Stimulated activated CD4-positive, alpha-beta T cell treated with anti-CD3 and anti-CD28 coated beads, Interleukin-12 subunit alpha, Interleukin-12 subunit beta, amount 100 ng/mL, for 48 hours (primary cell): ENCODE data around the gene LRP3.
"Not testable (repeated sequence)": the region's sequence is repeated elsewhere in the genome, so short reads cannot be mapped to it uniquely, and the experiment has no call there.

Experiments used
- DNase-seq, 3 donors: peaks; one replicate each; pipeline ENCODE4 v3.0.0-alpha.2; 2020; ENCODE audit warnings: low read depth in 2 of 3, low spot score in 1 of 3

LRP3 gene

DNA sequence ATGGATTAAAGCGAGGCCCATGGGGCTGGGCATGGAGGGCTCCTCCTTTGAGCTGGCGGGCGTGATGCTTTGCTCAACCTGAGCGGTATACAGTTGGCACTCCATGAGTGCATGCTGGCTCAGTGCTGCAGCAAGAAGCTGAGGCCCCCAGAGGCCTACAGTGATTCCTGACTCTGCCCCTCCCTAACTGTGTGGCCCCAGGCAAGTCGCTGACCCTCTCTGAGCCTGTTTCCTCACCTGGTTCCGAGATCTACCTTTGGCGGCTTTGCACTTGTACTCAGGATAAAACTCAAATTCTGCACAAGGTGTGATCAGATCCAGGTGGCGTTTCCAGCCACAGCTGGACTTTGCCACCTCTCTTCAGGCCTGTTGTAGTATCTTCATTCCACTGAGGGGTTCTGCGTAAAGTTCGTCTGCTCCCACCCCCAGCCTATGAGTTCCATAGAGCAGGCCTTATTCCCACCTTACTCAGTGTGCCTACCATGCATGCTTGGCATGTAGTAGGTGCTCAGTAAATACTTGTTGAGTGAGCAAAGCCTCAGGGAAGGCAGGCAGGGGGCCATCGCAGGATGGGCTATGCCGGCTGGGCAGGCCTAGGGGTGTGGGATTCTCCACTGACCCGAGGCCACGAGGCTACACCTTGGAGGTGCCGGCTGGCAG lies 7.9 kb downstream of the LRP3 start:
- DNase-seq, result no peak

GRCh38 chr19:33202546-33203507 lies 8.7 kb downstream of the LRP3 start:
- DNase-seq, result no peak

DNA sequence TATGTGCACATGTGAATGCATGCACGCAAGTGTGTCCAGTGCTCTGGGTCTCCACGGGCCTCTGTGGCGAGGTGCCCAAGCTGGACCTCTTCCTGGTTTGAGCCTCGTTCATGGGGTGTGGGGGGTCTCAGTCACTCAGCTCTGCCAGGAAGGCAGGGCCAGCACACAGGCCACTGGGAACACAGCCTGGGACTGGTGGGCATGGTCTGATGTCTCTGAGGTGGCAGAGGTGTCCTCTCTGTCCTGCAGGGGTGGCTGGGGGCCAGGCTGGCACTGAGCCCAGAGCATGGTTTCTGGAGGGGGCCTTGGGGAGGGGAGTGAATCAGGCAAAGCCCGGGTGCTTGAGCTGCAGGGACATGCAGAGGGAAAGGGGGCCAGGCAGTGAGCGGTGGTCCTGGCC lies 9.4 kb downstream of the LRP3 start:
- no peak for DNase-seq

DNA sequence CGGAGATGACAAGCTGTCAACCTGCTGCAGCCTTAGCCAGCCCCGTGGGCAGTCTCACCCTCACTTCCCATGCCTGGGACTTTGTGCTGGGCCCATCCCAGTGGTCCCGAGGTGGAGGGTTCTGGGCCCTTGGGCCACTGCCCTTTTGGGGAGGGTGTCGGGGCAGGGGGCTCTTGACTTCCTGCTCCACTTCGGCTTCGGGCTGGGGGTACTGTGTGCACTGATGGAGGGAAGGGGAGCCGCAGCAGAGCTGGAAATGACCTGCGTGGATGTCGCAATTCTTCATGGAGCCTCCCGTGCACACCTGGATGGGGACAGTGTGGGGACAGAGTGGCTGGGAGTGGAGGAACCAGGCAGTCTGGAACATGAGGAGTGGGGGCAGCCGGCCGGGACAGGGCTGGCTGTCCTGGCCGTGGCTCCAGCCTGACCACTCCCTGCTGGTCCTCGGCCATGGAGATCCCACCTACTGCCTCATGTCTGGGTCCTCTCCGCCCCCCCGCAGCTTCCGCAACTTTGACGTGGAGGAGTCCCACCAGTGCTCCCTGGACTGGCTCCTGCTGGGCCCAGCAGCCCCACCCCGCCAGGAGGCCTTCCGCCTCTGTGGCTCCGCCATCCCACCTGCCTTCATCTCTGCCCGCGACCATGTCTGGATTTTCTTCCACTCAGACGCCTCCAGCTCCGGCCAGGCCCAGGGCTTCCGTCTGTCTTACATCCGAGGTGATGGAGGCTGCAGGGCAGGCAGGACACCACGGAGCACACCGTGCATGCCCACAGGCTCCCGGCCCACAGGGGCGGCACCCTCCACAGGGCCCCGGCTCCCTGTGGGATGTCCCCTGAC lies 10.2 kb downstream of the LRP3 start:
- no peak for DNase-seq

- DNase-seq, result no peak
These were observed 11.0 kb downstream of the LRP3 start for GRCh38 chr19:33205110-33205509.

DNA sequence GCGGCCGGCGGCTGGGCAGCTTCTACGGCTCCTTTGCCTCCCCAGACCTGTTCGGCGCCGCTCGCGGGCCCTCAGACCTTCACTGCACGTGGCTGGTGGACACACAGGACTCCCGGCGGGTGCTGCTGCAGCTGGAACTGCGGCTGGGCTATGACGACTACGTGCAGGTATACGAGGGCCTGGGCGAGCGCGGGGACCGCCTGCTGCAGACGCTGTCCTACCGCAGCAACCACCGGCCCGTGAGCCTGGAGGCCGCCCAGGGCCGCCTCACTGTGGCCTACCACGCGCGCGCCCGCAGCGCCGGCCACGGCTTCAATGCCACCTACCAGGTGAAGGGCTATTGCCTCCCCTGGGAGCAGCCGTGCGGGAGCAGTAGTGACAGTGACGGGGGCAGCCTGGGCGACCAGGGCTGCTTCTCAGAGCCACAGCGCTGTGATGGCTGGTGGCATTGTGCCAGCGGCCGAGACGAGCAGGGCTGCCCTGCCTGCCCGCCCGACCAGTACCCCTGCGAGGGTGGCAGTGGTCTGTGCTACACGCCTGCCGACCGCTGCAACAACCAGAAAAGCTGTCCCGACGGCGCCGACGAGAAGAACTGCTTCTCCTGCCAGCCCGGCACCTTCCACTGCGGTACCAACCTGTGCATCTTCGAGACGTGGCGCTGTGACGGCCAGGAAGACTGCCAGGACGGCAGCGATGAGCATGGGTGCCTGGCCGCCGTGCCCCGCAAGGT lies 11.6 kb downstream of the LRP3 start:
- no peak for DNase-seq

DNA sequence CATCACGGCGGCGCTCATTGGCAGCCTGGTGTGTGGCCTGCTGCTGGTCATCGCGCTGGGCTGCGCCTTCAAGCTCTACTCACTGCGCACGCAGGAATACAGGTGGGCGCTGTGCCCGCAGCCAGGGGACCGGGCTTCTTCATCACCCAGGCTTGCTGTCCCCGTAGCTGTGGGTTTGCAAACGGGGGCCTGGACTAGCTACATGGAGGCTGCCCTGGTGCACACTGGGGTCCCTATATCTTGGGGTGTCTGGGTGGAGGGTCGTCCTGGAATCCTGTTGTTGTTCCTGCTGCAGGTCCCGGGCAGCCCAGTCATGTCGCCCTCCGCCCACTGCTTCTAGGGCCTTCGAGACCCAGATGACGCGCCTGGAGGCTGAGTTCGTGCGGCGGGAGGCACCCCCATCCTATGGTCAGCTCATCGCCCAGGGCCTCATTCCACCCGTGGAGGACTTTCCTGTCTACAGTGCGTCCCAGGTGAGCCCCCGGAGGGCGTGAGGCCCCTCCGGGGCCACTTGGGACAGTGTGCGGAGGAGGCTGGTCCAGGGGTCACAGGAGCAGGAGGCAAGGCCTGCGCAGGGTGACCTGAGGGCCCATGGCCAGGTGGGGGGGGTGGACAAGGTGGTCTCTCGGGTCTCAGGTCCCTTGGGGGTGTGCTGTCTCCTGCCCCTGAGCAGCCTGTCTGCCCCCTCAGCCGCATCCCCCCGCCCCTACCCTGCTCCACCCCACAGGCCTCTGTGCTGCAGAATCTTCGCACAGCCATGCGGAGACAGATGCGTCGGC lies 12.3 kb downstream of the LRP3 start:
- no peak for DNase-seq

- no peak for DNase-seq
These were observed 13.0 kb downstream of the LRP3 start for GRCh38 chr19:33207040-33207620.

DNA sequence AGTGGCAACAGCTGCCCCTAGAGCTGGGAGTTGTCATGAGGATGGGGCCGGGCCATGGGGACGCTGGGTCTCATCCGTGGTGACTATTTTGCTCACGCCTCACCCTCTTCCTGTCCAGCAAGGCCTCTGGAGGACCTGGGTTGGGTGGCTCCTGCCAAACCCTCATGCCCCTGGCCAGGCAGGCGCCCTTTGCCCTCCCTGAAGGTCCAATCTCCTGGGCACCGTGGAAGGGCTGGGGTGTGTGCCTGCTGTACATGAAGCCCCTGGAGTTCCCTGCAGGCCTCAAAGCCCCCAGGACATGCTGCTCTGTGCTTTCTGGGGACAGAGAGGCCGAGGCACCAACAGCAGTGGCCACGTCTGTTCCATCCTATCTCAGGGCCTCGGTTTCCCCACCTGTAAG lies 13.8 kb downstream of the LRP3 start:
- DNase-seq, result no peak

DNA sequence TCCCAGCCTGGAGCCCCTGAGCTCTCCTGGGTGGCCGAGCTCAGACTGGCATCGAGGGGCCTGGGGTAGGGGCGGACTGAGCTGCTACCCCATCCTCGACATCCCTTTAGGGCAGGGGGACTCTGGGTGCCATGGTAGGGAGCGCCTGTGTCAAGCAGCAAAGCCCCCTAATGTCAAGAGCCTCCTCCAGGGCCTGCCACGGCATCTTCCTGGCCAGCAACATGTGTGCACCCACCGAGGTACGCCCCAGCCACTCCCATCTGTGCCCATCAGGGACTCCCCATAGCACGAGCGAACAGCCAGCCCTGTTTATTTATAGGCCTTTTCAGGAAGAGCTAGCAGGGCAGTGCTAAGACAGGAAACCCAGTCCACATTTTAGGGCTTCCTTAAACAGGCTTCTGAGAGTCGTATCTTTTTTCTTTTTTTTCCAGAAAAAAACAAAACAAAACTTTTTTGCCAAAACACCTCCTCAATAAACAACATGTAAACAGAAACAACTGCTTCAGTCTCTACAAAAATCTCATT lies 14.3 kb downstream of the LRP3 start:
- DNase-seq, result no peak

DNA sequence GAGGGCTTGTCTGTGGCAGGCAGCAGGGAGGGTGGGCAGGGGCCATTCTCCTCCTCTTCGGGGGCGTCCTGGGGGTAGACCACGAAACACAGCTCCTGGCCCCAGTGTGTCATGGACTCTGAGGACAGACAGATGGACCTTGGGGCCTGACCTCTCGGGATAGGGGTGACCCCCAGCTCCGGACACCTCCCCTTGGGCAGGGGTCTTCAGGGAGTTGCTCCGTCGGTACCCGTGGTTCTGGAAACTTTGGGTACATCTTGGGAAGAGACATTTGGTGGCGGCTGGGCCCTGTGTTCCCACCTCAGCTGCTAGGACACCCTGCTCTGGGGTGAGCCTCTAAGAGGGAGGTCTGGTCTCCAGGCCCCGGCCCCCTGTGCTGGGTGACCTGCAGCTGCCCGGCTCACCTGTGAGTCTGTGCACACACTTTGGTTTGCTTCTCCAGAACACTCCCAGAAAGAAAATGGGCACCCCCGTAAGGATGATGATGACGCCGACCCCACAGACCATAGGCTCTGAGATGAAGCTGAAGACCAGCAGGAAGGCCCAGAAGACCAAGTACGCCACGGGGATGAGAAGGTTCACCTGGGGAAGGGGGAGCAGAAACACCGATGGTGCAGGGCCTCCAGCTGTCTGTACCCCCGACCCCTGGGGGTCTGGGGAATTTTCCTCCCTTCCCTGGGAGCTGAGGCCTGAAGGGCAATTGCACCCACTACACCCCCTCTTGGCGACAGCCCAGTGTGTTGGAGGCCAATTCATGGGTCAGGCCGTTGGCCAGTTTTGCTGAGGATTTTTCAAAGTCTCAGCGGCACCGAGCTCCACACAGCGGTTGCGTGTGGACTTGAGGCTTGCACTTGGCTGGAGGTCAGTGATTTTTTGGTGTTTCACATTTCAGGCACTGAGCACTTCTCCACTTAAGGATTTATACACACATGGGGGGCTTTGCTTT lies 15.0 kb downstream of the LRP3 start:
- no peak for DNase-seq

DNA sequence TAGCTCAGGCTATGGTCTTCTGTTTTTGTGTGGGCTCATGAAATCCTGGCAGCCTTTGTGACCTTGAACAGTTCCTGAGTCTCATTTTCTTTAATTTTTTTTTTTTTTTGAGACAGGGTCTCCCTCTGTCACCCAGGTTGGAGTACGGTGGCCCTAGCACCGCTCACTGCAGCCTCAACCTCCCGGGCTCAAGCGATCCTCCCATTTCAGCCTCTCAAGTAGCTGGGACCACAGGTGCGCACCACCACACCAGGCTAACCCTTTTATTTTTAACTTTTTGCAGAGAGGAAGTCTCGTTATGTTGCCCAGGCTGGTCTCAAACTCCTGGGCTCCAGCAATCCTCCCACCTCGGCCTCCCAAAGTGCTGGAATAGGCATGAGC lies 15.7 kb downstream of the LRP3 start:
- not testable (repeated sequence) for DNase-seq

DNA sequence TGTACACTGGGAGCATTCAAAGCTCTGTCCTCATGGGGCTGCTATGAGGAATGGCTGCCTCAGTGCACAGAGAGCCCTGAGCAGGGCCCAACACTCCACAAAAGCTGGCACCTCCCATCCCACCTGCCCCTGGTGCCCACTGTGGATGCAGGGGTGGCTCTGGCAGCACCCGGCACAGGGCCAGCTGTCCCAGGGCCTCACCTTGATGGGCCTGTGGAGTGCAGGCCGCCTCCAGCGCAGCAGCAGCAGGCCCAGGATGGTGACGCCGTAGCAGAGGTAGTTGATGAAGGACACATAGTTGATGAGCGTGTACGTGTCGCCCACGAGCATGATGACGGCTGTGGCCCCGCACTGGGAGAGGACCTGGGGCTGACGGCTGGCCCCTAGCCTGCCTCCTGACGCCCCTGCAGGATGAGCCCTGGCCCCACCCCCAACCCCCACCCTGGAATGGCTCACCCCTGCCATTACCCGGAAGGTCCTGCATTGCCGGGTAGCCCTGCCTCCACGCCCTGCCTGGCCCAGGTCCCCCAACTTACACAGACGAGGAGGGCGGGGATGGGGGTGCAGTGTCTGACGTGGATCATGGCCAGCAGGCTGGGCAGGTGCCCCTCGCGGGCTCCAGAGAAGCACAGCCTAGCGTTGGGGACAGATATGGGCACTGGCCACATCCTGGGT lies 16.3 kb downstream of the LRP3 start:
- DNase-seq, result no peak

DNA sequence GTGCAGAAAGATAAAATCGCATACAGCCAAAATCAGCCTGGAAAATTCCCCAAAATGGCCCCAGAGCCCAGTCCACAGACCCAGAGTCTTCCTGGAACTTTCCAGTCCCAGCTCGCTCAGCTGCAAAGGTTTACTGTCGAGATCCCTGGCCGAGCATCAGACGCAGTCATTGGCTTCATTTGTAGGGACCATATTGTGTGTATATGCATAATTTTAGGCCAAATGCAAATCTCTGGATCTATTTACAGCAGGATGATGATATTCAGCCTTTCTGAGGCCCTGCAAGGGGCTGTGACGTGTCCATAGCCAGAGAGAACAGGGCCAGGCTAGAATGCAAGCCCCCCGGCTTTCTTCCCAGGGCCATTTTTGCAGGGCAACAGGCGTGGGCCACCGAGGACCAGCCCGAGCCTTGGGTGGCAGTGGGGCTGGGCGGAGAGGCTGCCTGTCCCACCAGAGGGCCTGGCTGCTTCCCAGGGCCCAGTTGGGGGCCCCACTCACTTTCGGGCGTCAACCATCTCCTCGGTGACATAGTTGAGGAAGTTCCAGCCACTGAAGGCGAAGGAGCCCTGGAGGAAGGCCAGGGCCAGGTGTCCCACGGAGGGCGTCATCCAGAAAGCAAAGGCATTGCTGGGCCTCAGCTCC lies 17.8 kb downstream of the LRP3 start:
- DNase-seq, result no peak

DNA sequence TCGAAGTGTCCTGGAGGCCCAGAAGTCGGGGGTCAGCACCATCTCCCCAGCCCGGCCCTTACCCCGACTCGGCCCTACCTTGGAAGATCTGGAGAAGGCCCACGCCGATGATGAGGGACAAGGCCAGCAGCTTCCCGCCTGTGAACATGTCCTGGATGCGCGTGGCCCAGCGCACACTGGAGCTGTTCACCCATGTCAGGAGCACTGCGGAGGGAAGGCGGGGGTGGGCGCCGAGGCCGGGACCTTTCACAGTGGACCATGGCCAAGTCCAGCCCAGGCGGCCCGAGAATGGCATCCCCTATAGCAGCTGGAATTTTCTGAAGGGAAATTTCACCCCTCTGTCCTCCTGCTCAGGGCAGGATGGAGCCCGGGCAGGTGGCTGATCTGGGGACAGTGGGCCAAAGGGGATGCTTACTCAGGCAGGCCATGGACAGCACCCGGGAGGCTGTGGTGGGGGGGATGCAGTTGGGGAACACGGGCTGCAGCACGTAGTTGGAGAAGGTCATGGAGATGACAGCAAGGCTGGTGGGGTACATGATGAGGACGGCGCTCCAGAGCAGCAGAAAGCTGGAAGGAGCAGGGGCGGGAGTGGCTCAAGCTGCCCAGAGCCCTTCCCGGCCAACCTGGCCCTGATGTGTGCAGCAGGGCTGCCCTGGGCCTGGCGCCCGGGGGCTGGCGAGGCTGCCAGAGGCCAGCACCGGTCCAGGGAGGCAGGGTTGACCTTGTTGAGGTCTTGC lies 18.5 kb downstream of the LRP3 start:
- no peak for DNase-seq

GRCh38 chr19:33214596-33214995 lies 20.5 kb downstream of the LRP3 start:
- no peak for DNase-seq
